Stimulated activated memory B cell treated with anti-CD40 and anti-IgM and Interleukin-4, amounts not matched to agents 10 μg/mL and 1 μg/mL and 100 μg/mL, for 72 hours (primary cell): ENCODE data around the gene PTPN4.

Source experiments
- ATAC-seq: fragments of 150-1000 bp; cut with Tn5 transposase; 2 replicates; pipeline ENCODE4 v1.10.0; 2021
- H3K27ac Mint-ChIP-seq: one replicate; pipeline ENCODE4 v1.8.0; 2022; ENCODE audit warnings: mild to moderate bottlenecking, mixed read lengths
- H3K27me3 Mint-ChIP-seq: one replicate; pipeline ENCODE4 v1.8.0; 2022; ENCODE audit warnings: mixed read lengths
- H3K36me3 Mint-ChIP-seq: one replicate; pipeline ENCODE4 v1.8.0; 2022; ENCODE audit warnings: mixed read lengths
- H3K4me1 Mint-ChIP-seq: one replicate; pipeline ENCODE4 v1.8.0; 2022; ENCODE audit warnings: mixed read lengths
- H3K4me3 Mint-ChIP-seq: one replicate; pipeline ENCODE4 v1.8.0; 2022; ENCODE audit warnings: mild to moderate bottlenecking, moderate library complexity, mixed read lengths
- H3K9me3 Mint-ChIP-seq: one replicate; pipeline ENCODE4 v1.8.0; 2022; ENCODE audit warnings: mixed read lengths

The PTPN4 gene

GRCh38 chr2:119724656-119725485, 34.9 kb upstream of the PTPN4 start:
- ATAC-seq = peak; percentile 24
- peaks cover 12% of the 10 kb centered on the region for H3K27me3 Mint-ChIP-seq
- no peaks in the 10 kb centered on the region for H3K4me1 Mint-ChIP-seq
- no peak overlapping the region for H3K4me3 Mint-ChIP-seq
- H3K36me3 Mint-ChIP-seq = no peaks in the 10 kb centered on the region
- H3K9me3 Mint-ChIP-seq = no peaks in the 10 kb centered on the region
- no peak overlapping the region for H3K27ac Mint-ChIP-seq

- Mint-ChIP-seq H3K36me3 (no peaks in the 10 kb centered on the region), H3K4me3 (no peak overlapping the region), H3K27ac (no peak overlapping the region), H3K4me1 (no peaks in the 10 kb centered on the region), H3K9me3 (no peaks in the 10 kb centered on the region), H3K27me3 (peaks cover 27% of the 10 kb centered on the region)
- ATAC-seq = no peak
Observed at GRCh38 chr2:119727493-119727892, 32.2 kb upstream of the PTPN4 start.

- ATAC-seq = no peak
- Mint-ChIP-seq H3K4me3 (no peak overlapping the region), H3K4me1 (no peaks in the 10 kb centered on the region), H3K27me3 (peaks cover 29% of the 10 kb centered on the region), H3K9me3 (no peaks in the 10 kb centered on the region), H3K27ac (no peak overlapping the region), H3K36me3 (no peaks in the 10 kb centered on the region)
Observed at GRCh38 chr2:119728421-119728820, 31.3 kb upstream of the PTPN4 start.

GRCh38 chr2:119730671-119731177, 29.0 kb upstream of the PTPN4 start:
- no peaks in the 10 kb centered on the region for H3K4me1 Mint-ChIP-seq
- no peaks in the 10 kb centered on the region for H3K9me3 Mint-ChIP-seq
- no peak overlapping the region for H3K4me3 Mint-ChIP-seq
- no peak for ATAC-seq
- H3K27me3 Mint-ChIP-seq = peaks cover 29% of the 10 kb centered on the region
- no peaks in the 10 kb centered on the region for H3K36me3 Mint-ChIP-seq
- no peak overlapping the region for H3K27ac Mint-ChIP-seq

- no peaks in the 10 kb centered on the region for H3K36me3 Mint-ChIP-seq
- no peak overlapping the region for H3K27ac Mint-ChIP-seq
- H3K4me1 Mint-ChIP-seq = no peaks in the 10 kb centered on the region
- H3K4me3 Mint-ChIP-seq = no peak overlapping the region
- no peak for ATAC-seq
- H3K9me3 Mint-ChIP-seq = no peaks in the 10 kb centered on the region
- peaks cover 29% of the 10 kb centered on the region for H3K27me3 Mint-ChIP-seq
Observed at GRCh38 chr2:119731983-119732382, 27.7 kb upstream of the PTPN4 start.

- no peaks in the 10 kb centered on the region for H3K36me3 Mint-ChIP-seq
- H3K27ac Mint-ChIP-seq = no peak overlapping the region
- H3K27me3 Mint-ChIP-seq = peaks cover 30% of the 10 kb centered on the region
- no peak for ATAC-seq
- no peak overlapping the region for H3K4me3 Mint-ChIP-seq
- no peaks in the 10 kb centered on the region for H3K9me3 Mint-ChIP-seq
- no peaks in the 10 kb centered on the region for H3K4me1 Mint-ChIP-seq
Observed at GRCh38 chr2:119732601-119733164, 27.0 kb upstream of the PTPN4 start.

GRCh38 chr2:119734047-119734446, 25.7 kb upstream of the PTPN4 start:
- H3K4me3 Mint-ChIP-seq = no peak overlapping the region
- H3K9me3 Mint-ChIP-seq = no peaks in the 10 kb centered on the region
- peaks cover 28% of the 10 kb centered on the region for H3K27me3 Mint-ChIP-seq
- H3K4me1 Mint-ChIP-seq = no peaks in the 10 kb centered on the region
- H3K36me3 Mint-ChIP-seq = no peaks in the 10 kb centered on the region
- no peak for ATAC-seq
- no peak overlapping the region for H3K27ac Mint-ChIP-seq

- no peaks in the 10 kb centered on the region for H3K36me3 Mint-ChIP-seq
- H3K4me3 Mint-ChIP-seq = no peak overlapping the region
- no peak for ATAC-seq
- H3K4me1 Mint-ChIP-seq = no peaks in the 10 kb centered on the region
- no peaks in the 10 kb centered on the region for H3K9me3 Mint-ChIP-seq
- H3K27ac Mint-ChIP-seq = no peak overlapping the region
- H3K27me3 Mint-ChIP-seq = peaks cover 23% of the 10 kb centered on the region
Observed at GRCh38 chr2:119735565-119735964, 24.2 kb upstream of the PTPN4 start.

GRCh38 chr2:119736021-119736420, 23.7 kb upstream of the PTPN4 start:
- Mint-ChIP-seq H3K36me3 (no peaks in the 10 kb centered on the region), H3K27me3 (peaks cover 18% of the 10 kb centered on the region), H3K9me3 (no peaks in the 10 kb centered on the region), H3K27ac (no peak overlapping the region), H3K4me3 (no peak overlapping the region), H3K4me1 (no peaks in the 10 kb centered on the region)
- ATAC-seq = no peak

- H3K4me3 Mint-ChIP-seq = no peak overlapping the region
- no peak overlapping the region for H3K27ac Mint-ChIP-seq
- peaks cover 34% of the 10 kb centered on the region for H3K27me3 Mint-ChIP-seq
- no peaks in the 10 kb centered on the region for H3K9me3 Mint-ChIP-seq
- no peaks in the 10 kb centered on the region for H3K4me1 Mint-ChIP-seq
- H3K36me3 Mint-ChIP-seq = no peaks in the 10 kb centered on the region
- no peak for ATAC-seq
Observed at GRCh38 chr2:119739580-119740255, 20.0 kb upstream of the PTPN4 start.

- H3K4me1 Mint-ChIP-seq = no peaks in the 10 kb centered on the region
- H3K4me3 Mint-ChIP-seq = no peak overlapping the region
- H3K36me3 Mint-ChIP-seq = no peaks in the 10 kb centered on the region
- ATAC-seq = no peak
- H3K27ac Mint-ChIP-seq = no peak overlapping the region
- H3K27me3 Mint-ChIP-seq = peaks cover 46% of the 10 kb centered on the region
- no peaks in the 10 kb centered on the region for H3K9me3 Mint-ChIP-seq
Observed at GRCh38 chr2:119741001-119741400, 18.7 kb upstream of the PTPN4 start.

- Mint-ChIP-seq H3K4me3 (no peak overlapping the region), H3K4me1 (no peaks in the 10 kb centered on the region), H3K9me3 (no peaks in the 10 kb centered on the region), H3K27ac (no peak overlapping the region), H3K36me3 (no peaks in the 10 kb centered on the region), H3K27me3 (peaks cover 48% of the 10 kb centered on the region)
- no peak for ATAC-seq
Observed at GRCh38 chr2:119741868-119742267, 17.9 kb upstream of the PTPN4 start.

GRCh38 chr2:119744335-119744939, 15.3 kb upstream of the PTPN4 start:
- Mint-ChIP-seq H3K4me1 (no peaks in the 10 kb centered on the region), H3K27me3 (peaks cover 38% of the 10 kb centered on the region), H3K9me3 (no peaks in the 10 kb centered on the region), H3K36me3 (no peaks in the 10 kb centered on the region), H3K4me3 (no peak overlapping the region), H3K27ac (no peak overlapping the region)
- no peak for ATAC-seq

- Mint-ChIP-seq H3K4me3 (no peak overlapping the region), H3K4me1 (no peaks in the 10 kb centered on the region), H3K36me3 (no peaks in the 10 kb centered on the region), H3K9me3 (no peaks in the 10 kb centered on the region), H3K27ac (no peak overlapping the region), H3K27me3 (peaks cover 38% of the 10 kb centered on the region)
- ATAC-seq = no peak
Observed at GRCh38 chr2:119745566-119745965, 14.2 kb upstream of the PTPN4 start.
